GM12892 (cell line): ENCODE data around the gene ZNF718.
"Not testable (repeated sequence)": the region's sequence is repeated elsewhere in the genome, so short reads cannot be mapped to it uniquely, and the experiment has no call there.

ENCODE experiments used
- POLR2A ChIP-seq: IDR thresholded peaks from 2 replicates; pipeline ENCODE4 v1.6.1; 2011; ENCODE audit warnings: low read depth, low read length, control low read depth
- POLR2AphosphoS5 ChIP-seq: IDR thresholded peaks from 2 replicates; pipeline ENCODE4 v1.6.1; 2011; ENCODE audit warnings: low read depth, low read length, control low read depth
- TAF1 ChIP-seq: IDR thresholded peaks from 2 replicates; pipeline ENCODE4 v1.6.1; 2011; ENCODE audit warnings: low read depth, mild to moderate bottlenecking, control low read depth, low read length, borderline replicate concordance

GRCh38 chr4:86559-87324 is 37.6 kb upstream of the ZNF718 start:
- not testable (repeated sequence) for TF ChIP-seq POLR2AphosphoS5, POLR2A, TAF1
